HepG2 (cell line): Measurements from ENCODE around the gene AP2A2. TPM values are rescaled to one million over a fixed set of nuclear protein-coding genes. Genes with fewer than 3 reads are reported as not detected.

Source experiments
- ATAC-seq: fragments of 200-7000 bp; cut with Tn5 transposase; 3 replicates; pipeline ENCODE4 v1.9.1; 2020; ENCODE audit warnings: mild to moderate bottlenecking, moderate library complexity
- BruUV-seq: library from RNA; stranded (reverse); fragments of 400-500 nt; replicated peaks from 2 replicates; lab custom pipeline; 2021; lab: Mats Ljungman, UMichigan
- CTCF ChIA-PET: fragments of 300-600 bp; formaldehyde crosslinking; extraction: SDS; loops from one replicate; lab custom pipeline; 2021; ENCODE audit warnings: low total read pairs, inconsistent platforms, low intra/inter-chr PET ratio; lab: Yijun Ruan, JAX
- POLR2A ChIA-PET: fragments of 350-600 bp; sonication (Branson Sonifier 250); formaldehyde crosslinking; loops from one replicate; lab custom pipeline; 2020; ENCODE audit warnings: antibody characterized with exemption, inconsistent platforms; lab: Yijun Ruan, JAX
- DNase-seq: peaks from one replicate; pipeline ENCODE4 v3.0.0-alpha.2; 2015; ENCODE audit warnings: low spot score
- FAIRE-seq: peaks from 3 replicates; lab custom pipeline; 2011; peaks lifted over from hg19 to GRCh38; lab: Jason Lieb, UNC
- H2AFZ ChIP-seq: one replicate; pipeline ENCODE4 v1.6.1; 2011; ENCODE audit warnings: low read length, inconsistent platforms
- H3K27ac ChIP-seq: fragments of 300-600 bp; 3 replicates; pipeline ENCODE4 v1.8.0; 2011; ENCODE audit warnings: mixed run types, mild to moderate bottlenecking, mixed read lengths, low read length, inconsistent platforms; ENCODE audit not compliant: insufficient read depth; ENCODE audit errors: extremely low read length
- H3K27me3 ChIP-seq, 2 experiments: fragments of 200-600 bp in 1 of 2; 2 replicates in 1 of 2; 3 replicates in 1 of 2; pipeline versions ENCODE4 v1.6.0 to v1.8.0; 2011; ENCODE audit warnings: low read length in 2 of 2, mild to moderate bottlenecking in 2 of 2, moderate library complexity in 2 of 2, inconsistent platforms in 1 of 2; ENCODE audit not compliant: insufficient read depth in 2 of 2, control insufficient read depth in 1 of 2
- H3K36me3 ChIP-seq, 2 experiments: fragments of 200-600 bp in 1 of 2; replicated peaks in 1 of 2; 2 replicates in 1 of 2; 3 replicates in 1 of 2; pipeline versions ENCODE4 v1.5.1 to v1.8.0; 2011; ENCODE audit warnings: low read length in 2 of 2, inconsistent platforms in 1 of 2; ENCODE audit not compliant: insufficient read depth in 2 of 2, control insufficient read depth in 1 of 2
- H3K4me1 ChIP-seq: 2 replicates; pipeline ENCODE4 v1.5.1; 2012; ENCODE audit warnings: low read length, inconsistent platforms; ENCODE audit not compliant: insufficient read depth
- H3K4me2 ChIP-seq: 2 replicates; pipeline ENCODE4 v1.6.0; 2011; ENCODE audit warnings: low read depth, low read length, inconsistent platforms
- H3K4me3 ChIP-seq, 3 experiments: fragments of 200-600 bp in 1 of 3; sonication (generic), shearing (Covaris generic) in 1 of 3; replicated peaks in 1 of 3; 2 replicates each; pipeline ENCODE4 v1.5.1; 2011 to 2016; ENCODE audit warnings: low read length in 3 of 3, inconsistent platforms in 2 of 3, low read depth in 2 of 3, mild to moderate bottlenecking in 2 of 3, control low read depth in 1 of 3, mixed read lengths in 1 of 3; ENCODE audit not compliant: insufficient read depth in 1 of 3
- H3K79me2 ChIP-seq: one replicate; pipeline ENCODE4 v1.6.1; 2011; ENCODE audit warnings: low read length, inconsistent platforms; ENCODE audit not compliant: insufficient read depth
- H3K9ac ChIP-seq: 2 replicates; pipeline ENCODE4 v1.6.0; 2011; ENCODE audit warnings: mild to moderate bottlenecking, low read depth, low read length, inconsistent platforms; ENCODE audit not compliant: insufficient read depth
- H3K9me3 ChIP-seq: 2 replicates; pipeline ENCODE4 v1.5.1; 2012; ENCODE audit warnings: mild to moderate bottlenecking, low read length
- H4K20me1 ChIP-seq: 2 replicates; pipeline ENCODE4 v1.6.0; 2011; ENCODE audit warnings: inconsistent platforms, mild to moderate bottlenecking, low read length, moderate library complexity; ENCODE audit not compliant: insufficient read depth
- AGO2 ChIP-seq: fragments of 200-400 bp; formaldehyde crosslinking; optimal IDR thresholded peaks from 2 replicates; pipeline ENCODE3; 2017; ENCODE audit warnings: mild to moderate bottlenecking, low read depth, low read length, moderate library complexity
- KLF6 ChIP-seq: IDR thresholded peaks from 2 replicates; pipeline ENCODE4 v1.8.0; 2016; ENCODE audit warnings: missing biosample characterization, missing genetic modification reagents
- SRSF9 ChIP-seq: fragments of 200-400 bp; formaldehyde crosslinking; IDR thresholded peaks from 2 replicates; pipeline ENCODE4 v1.6.1; 2018; ENCODE audit warnings: borderline replicate concordance, mild to moderate bottlenecking, low read depth, low read length; ENCODE audit not compliant: insufficient read depth, poor library complexity, severe bottlenecking
- ZNF747 ChIP-seq: sonication (generic); formaldehyde crosslinking; IDR thresholded peaks from 2 replicates; pipeline ENCODE4 v1.8.1; 2023; ENCODE audit warnings: missing genetic modification reagents, mild to moderate bottlenecking, borderline replicate concordance
- WGBS: methylation state at CpG from one replicate; pipeline ENCODE4 v1.1.6; 2017; ENCODE audit warnings: low lambda C conversion rate; 5-methylcytosine and 5-hydroxymethylcytosine counted together
- in situ Hi-C: cut with HindIII; loops from 2 replicates; pipeline ENCODE4 v1.10.0; 2017; ENCODE audit warnings: low pct_unique_long_range_greater_than_20kb; ENCODE audit not compliant: extremely low pct_ligation_motif_present
- intact Hi-C: fragments of 100-400 bp; cut with micrococcal nuclease; formaldehyde crosslinking; loops from one replicate; pipeline ENCODE4 v1.10.0; 2022; ENCODE audit not compliant: unreplicated experiment
- polyA plus RNA-seq, 8 experiments: library from polyadenylated mRNA; depleted of rRNA in 3 of 8; stranded (reverse) in 7 of 8; unstranded in 1 of 8; fragments of >200 nt; fragmentation: Illumina TruSeq in 4 of 8; extraction: Trizol in 4 of 8; gene quantifications; 2 replicates each; pipeline versions ENCODE4 v1.2.1 to v1.2.3, GENCODE V29; 2011 to 2016; ENCODE audit warnings: low read depth in 4 of 8, missing spikeins in 1 of 8, mixed read lengths in 1 of 8; ENCODE audit not compliant: insufficient read depth in 1 of 8
- total RNA-seq, 5 experiments: library from RNA; depleted of rRNA; stranded (reverse); fragments of >200 nt; fragmentation: Illumina TruSeq; extraction: Trizol; gene quantifications; 2 replicates each; pipeline ENCODE4 v1.2.3, GENCODE V29; 2016; ENCODE audit warnings: low read depth in 1 of 5
- TF ChIP-seq, protein P1 (sequence below): IDR thresholded peaks from 2 replicates; pipeline ENCODE4 v1.6.1; 2016; ENCODE audit warnings: low read depth, missing genetic modification reagents, missing compliant biosample characterization
- TF ChIP-seq, protein P2 (sequence below): IDR thresholded peaks from 2 replicates; pipeline ENCODE4 v1.6.1; 2016

AP2A2 gene
- total and polyA plus RNA-seq, 2 of the 13 experiments (the other 11 are each of a cell fraction or from before 2014, with no cell fraction given): 25.7 to 75.7 TPM

DNA sequence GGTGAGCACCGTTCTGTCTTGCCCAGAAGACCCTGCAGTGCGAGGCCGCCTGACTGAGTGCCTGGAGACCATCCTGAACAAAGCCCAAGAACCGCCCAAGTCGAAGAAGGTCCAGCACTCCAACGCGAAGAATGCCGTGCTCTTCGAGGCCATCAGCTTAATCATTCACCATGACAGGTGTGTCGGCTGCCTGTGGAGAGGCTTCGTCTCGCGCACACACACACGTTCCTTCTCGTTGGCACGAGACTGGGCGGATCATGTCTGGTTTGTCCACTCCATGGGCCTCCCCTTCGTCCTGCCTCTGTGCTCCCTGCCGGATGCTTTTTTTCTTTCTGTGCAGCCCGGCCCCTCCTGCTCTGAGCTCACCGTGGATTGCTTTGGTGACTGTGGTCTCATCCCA lies 59.7 kb downstream of the AP2A2 start (continued):
- TF ChIP-seq ZNF747: no peak
- no peak for TF ChIP-seq SRSF9

DNA sequence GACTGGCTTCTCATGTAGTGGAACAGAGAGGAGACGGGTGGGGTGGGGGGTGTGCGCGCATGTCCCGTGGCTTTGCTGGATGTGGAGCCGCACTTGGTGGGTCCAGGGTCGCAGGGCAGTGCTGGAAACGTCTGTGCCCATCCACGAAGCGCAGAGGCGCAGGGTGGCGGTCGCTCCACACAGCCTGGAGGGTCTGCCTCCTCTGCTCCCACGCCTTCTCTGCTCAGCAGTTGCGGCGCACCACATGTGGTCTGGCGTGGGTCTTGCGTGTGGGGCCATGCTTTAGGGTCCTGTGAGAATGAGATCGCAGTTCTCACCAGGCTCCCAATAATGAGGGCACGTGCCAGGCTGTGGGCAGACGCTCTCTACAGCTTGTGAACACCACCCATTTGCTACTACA lies 60.2 kb downstream of the AP2A2 start:
- BruUV-seq: no TSS peak
- H4K20me1 ChIP-seq: no peaks in the 10 kb centered on the region; the same call in 1 of the 2 replicates
- H3K9ac ChIP-seq: no peak overlapping the region
- no peaks in the 10 kb centered on the region for H3K27me3 ChIP-seq
- no peak for DNase-seq
- H2AFZ ChIP-seq: no peak overlapping the region
- no peak overlapping the region for H3K27ac ChIP-seq
- no peak for FAIRE-seq
- WGBS: 100% methylated on average over 11 of the region's 20 CpGs
- peaks cover 45 to 81% of the 10 kb centered on the region in 2 experiments for H3K36me3 ChIP-seq
- intact Hi-C loops: no loop called here
- in situ Hi-C loops: no loop called here
- ChIA-PET POLR2A (no interaction called here), CTCF (no interaction called here)
- H3K4me3 ChIP-seq: no peak overlapping the region
- no peak for TF ChIP-seq KLF6 (CRISPR knock-in tag)
- no peaks in the 10 kb centered on the region for H3K79me2 ChIP-seq
- no peak overlapping the region for H3K4me2 ChIP-seq
- H3K4me1 ChIP-seq: no peaks in the 10 kb centered on the region
- ATAC-seq: no peak
- H3K9me3 ChIP-seq: no peaks in the 10 kb centered on the region

DNA sequence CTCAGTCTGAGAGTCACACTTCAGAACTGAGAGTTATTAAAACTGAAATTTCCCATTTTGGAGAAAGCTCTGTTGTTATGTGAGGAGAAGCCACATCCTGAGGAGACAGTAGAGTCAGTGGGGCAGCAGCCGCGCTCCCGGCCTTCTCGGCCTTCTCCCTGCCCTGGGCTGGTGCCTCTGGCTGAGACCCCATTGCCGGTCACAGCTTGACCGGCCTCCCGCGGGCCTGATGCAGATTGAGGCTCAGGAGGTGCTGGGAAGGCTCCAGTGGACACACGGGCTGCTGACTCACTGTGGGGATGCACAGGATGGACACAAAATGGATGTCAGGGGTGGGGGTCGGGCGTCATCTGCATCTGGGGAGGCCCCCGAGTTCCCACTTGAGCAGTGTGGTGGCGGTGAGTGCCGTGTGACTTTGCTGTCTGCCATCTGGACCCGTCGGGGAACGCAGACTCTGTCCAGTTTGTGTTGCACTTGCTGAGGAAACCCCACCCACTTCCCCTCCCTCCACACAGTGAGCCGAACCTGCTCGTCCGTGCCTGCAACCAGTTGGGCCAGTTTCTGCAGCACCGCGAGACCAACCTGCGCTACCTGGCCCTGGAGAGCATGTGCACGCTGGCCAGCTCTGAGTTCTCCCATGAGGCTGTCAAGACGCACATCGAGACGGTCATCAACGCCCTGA lies 60.7 kb downstream of the AP2A2 start:
- ATAC-seq (no peak), DNase-seq (no peak), FAIRE-seq (no peak)
- Histone ChIP-seq H3K27me3 (no peaks in the 10 kb centered on the region), H2AFZ (no peak overlapping the region), H3K79me2 (no peaks in the 10 kb centered on the region), H3K9me3 (no peaks in the 10 kb centered on the region), H3K9ac (no peak overlapping the region), H3K36me3 (peaks cover 43 to 81% of the 10 kb centered on the region in 2 experiments), H3K4me1 (no peaks in the 10 kb centered on the region), H3K4me2 (no peak overlapping the region), H3K4me3 (no peak overlapping the region), H3K27ac (no peak overlapping the region), H4K20me1 (no peaks in the 10 kb centered on the region; the same call in 1 of the 2 replicates)
- ChIA-PET CTCF (no interaction called here), POLR2A (no interaction called here)
- in situ Hi-C loops: no loop called here
- 96% methylated on average over 17 of the region's 28 CpGs for WGBS
- TF ChIP-seq, protein P1, sequence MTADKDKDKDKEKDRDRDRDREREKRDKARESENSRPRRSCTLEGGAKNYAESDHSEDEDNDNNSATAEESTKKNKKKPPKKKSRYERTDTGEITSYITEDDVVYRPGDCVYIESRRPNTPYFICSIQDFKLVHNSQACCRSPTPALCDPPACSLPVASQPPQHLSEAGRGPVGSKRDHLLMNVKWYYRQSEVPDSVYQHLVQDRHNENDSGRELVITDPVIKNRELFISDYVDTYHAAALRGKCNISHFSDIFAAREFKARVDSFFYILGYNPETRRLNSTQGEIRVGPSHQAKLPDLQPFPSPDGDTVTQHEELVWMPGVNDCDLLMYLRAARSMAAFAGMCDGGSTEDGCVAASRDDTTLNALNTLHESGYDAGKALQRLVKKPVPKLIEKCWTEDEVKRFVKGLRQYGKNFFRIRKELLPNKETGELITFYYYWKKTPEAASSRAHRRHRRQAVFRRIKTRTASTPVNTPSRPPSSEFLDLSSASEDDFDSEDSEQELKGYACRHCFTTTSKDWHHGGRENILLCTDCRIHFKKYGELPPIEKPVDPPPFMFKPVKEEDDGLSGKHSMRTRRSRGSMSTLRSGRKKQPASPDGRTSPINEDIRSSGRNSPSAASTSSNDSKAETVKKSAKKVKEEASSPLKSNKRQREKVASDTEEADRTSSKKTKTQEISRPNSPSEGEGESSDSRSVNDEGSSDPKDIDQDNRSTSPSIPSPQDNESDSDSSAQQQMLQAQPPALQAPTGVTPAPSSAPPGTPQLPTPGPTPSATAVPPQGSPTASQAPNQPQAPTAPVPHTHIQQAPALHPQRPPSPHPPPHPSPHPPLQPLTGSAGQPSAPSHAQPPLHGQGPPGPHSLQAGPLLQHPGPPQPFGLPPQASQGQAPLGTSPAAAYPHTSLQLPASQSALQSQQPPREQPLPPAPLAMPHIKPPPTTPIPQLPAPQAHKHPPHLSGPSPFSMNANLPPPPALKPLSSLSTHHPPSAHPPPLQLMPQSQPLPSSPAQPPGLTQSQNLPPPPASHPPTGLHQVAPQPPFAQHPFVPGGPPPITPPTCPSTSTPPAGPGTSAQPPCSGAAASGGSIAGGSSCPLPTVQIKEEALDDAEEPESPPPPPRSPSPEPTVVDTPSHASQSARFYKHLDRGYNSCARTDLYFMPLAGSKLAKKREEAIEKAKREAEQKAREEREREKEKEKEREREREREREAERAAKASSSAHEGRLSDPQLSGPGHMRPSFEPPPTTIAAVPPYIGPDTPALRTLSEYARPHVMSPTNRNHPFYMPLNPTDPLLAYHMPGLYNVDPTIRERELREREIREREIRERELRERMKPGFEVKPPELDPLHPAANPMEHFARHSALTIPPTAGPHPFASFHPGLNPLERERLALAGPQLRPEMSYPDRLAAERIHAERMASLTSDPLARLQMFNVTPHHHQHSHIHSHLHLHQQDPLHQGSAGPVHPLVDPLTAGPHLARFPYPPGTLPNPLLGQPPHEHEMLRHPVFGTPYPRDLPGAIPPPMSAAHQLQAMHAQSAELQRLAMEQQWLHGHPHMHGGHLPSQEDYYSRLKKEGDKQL (CRISPR knock-in tag): no peak
- TF ChIP-seq AGO2: peak; percentile 60
- TF ChIP-seq, protein P2, sequence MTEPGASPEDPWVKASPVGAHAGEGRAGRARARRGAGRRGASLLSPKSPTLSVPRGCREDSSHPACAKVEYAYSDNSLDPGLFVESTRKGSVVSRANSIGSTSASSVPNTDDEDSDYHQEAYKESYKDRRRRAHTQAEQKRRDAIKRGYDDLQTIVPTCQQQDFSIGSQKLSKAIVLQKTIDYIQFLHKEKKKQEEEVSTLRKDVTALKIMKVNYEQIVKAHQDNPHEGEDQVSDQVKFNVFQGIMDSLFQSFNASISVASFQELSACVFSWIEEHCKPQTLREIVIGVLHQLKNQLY (CRISPR knock-in tag): no peak
- intact Hi-C loops: no loop called here
- no TSS peak for BruUV-seq
